HG03460 (cell line): ENCODE data around the gene PAK1.
A peak's percentile ranks its signal among the peaks of the same experiment; 100 is the strongest.

Experiments used
- ATAC-seq: cut with Tn5 transposase; IDR thresholded peaks from one replicate; pipeline ENCODE4 v1.9.1; 2021; ENCODE audit not compliant: unreplicated experiment

PAK1 gene

GRCh38 chr11:77475206-77475605 is 1.3 kb upstream of the PAK1 start:
- ATAC-seq = no peak

GRCh38 chr11:77474684-77475060 is 778 bp upstream of the PAK1 start:
- ATAC-seq = no peak

GRCh38 chr11:77472991-77473800 is 698 bp downstream of the PAK1 start:
- no peak for ATAC-seq

GRCh38 chr11:77471558-77472193 is 2.2 kb downstream of the PAK1 start:
- no peak for ATAC-seq

- ATAC-seq = no peak
Observed at GRCh38 chr11:77470971-77471370, 2.9 kb downstream of the PAK1 start.

GRCh38 chr11:77470504-77470903 is 3.4 kb downstream of the PAK1 start:
- peak; percentile 43 for ATAC-seq

- no peak for ATAC-seq
Observed at GRCh38 chr11:77468527-77468926, 5.4 kb downstream of the PAK1 start.

GRCh38 chr11:77467993-77468392 is 5.9 kb downstream of the PAK1 start:
- no peak for ATAC-seq

GRCh38 chr11:77467233-77467632 is 6.7 kb downstream of the PAK1 start:
- ATAC-seq = no peak

- peak; percentile 15 for ATAC-seq
Observed at GRCh38 chr11:77457340-77457739, 16.6 kb downstream of the PAK1 start.

- no peak for ATAC-seq
Observed at GRCh38 chr11:77455740-77456139, 18.2 kb downstream of the PAK1 start.

- no peak for ATAC-seq
Observed at GRCh38 chr11:77454867-77455655, 18.8 kb downstream of the PAK1 start.

GRCh38 chr11:77450227-77450626 is 23.7 kb downstream of the PAK1 start:
- ATAC-seq = no peak

GRCh38 chr11:77449784-77450183 is 24.1 kb downstream of the PAK1 start:
- no peak for ATAC-seq

GRCh38 chr11:77449060-77449521 is 24.8 kb downstream of the PAK1 start:
- peak; percentile 58 for ATAC-seq

- no peak for ATAC-seq
Observed at GRCh38 chr11:77448269-77448668, 25.6 kb downstream of the PAK1 start.

GRCh38 chr11:77446911-77447629 is 26.8 kb downstream of the PAK1 start:
- ATAC-seq = no peak

- ATAC-seq = no peak
Observed at GRCh38 chr11:77444261-77444660, 29.6 kb downstream of the PAK1 start.

- peak; percentile 50 for ATAC-seq
Observed at GRCh38 chr11:77442394-77443053, 31.4 kb downstream of the PAK1 start.

GRCh38 chr11:77441426-77441825 is 32.5 kb downstream of the PAK1 start:
- ATAC-seq = no peak
